ENCODE results near the gene KIF24. TPM values are rescaled to one million over a fixed set of nuclear protein-coding genes. Genes with fewer than 3 reads are reported as not detected.
"Not testable (repeated sequence)": the region's sequence is repeated elsewhere in the genome, so short reads cannot be mapped to it uniquely, and the experiment has no call there.

Gene KIF24
- total RNA-seq, 2 experiments from 2014 or later, result 13.9 to 19.4 TPM

DNA sequence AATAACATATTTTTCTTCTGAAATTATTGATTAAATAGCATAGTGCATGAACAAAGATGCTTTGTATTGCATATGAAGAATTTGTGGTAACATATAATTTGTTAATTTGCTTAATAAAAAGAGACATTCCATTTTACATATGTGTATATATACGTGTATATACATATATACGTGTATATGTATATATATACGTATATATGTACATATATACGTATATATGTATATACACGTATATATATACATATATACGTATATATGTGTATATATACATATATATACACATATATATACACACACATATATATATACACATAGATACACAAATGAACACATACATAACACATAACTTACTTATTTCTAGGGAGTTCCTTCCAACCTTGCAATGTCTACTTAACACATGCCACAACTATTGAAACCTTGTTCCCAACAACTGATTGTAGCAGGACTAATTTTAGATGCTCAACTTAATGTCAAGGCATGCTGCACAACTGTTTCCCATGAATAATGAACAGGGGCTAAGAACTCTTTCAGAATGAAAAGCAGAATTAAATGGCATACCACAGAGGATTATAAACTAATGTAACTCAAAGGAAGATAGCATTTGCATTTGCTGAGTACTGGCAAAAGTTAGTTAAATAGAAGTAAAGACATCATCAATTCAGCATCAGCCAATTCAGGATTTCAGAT is 17.4 kb downstream of the KIF24 start:
- Histone ChIP-seq H3K4me1 (ENCODE audit: insufficient read depth, low read length, poor library complexity, severe bottlenecking) (no peaks in the 10 kb centered on the region), H3K9me2 (ENCODE audit: insufficient read depth, low read length) (no peaks in the 10 kb centered on the region), H3K4me2 (ENCODE audit: low read length) (no peak overlapping the region), H3K9me3 (ENCODE audit: low read length) (0 out of 2 replicates have a peak, but pooled peaks cover 3% of the 10 kb centered on the region), H4K20me1 (ENCODE audit: insufficient read depth, low read length) (no peaks in the 10 kb centered on the region), H3K36me3 (ENCODE audit: insufficient read depth, low read length) (peaks cover 29% of the 10 kb centered on the region), H3K79me2 (ENCODE audit: insufficient read depth, low read depth, low read length) (no peaks in the 10 kb centered on the region), H3K27ac (ENCODE audit: low read depth, low read length, poor library complexity, severe bottlenecking) (no peak overlapping the region), H2AFZ (ENCODE audit: low read length) (no peak overlapping the region), H3K4me3 (ENCODE audit: low read depth, low read length, poor library complexity, severe bottlenecking) (no peak overlapping the region)
- ChIA-PET CTCF (ENCODE audit: unreplicated experiment) (no interaction called here), POLR2A (no interaction called here)
- no peak for DNase-seq (ENCODE audit: low spot score)
- intact Hi-C loops (cut with micrococcal nuclease; ENCODE audit: unreplicated experiment), result loop anchor here (5.0 kb wide), 1 partner anchor 49 kb away; no protein-coding TSS in a partner anchor
- no peak for TF ChIP-seq CTCF (conservative IDR thresholded peaks at IDR 0.05; ENCODE audit: low read length)
- no peak for TF ChIP-seq EZH2phosphoT487 (IDR thresholded peaks at IDR 0.05; ENCODE audit: borderline replicate concordance, low read depth, low read length)
- no TSS peak for BruUV-seq (replicated peaks)

GRCh38 chr9:34310215-34310614 is 18.9 kb downstream of the KIF24 start:
- Histone ChIP-seq H3K36me3 (ENCODE audit: insufficient read depth, low read length) (peaks cover 33% of the 10 kb centered on the region), H3K79me2 (ENCODE audit: insufficient read depth, low read depth, low read length) (no peaks in the 10 kb centered on the region), H3K4me3 (ENCODE audit: low read depth, low read length, poor library complexity, severe bottlenecking) (no peak overlapping the region), H3K27ac (ENCODE audit: low read depth, low read length, poor library complexity, severe bottlenecking) (no peak overlapping the region), H3K9me2 (ENCODE audit: insufficient read depth, low read length) (no peaks in the 10 kb centered on the region), H2AFZ (ENCODE audit: low read length) (no peak overlapping the region), H3K4me2 (ENCODE audit: low read length) (no peak overlapping the region), H3K4me1 (ENCODE audit: insufficient read depth, low read length, poor library complexity, severe bottlenecking) (no peaks in the 10 kb centered on the region), H3K9me3 (ENCODE audit: low read length) (0 out of 2 replicates have a peak, but pooled peaks cover 3% of the 10 kb centered on the region), H4K20me1 (ENCODE audit: insufficient read depth, low read length) (no peaks in the 10 kb centered on the region)
- intact Hi-C loops (cut with micrococcal nuclease; ENCODE audit: unreplicated experiment), result loop anchor here (5.0 kb wide), 1 partner anchor 48 kb away; no protein-coding TSS in a partner anchor
- CTCF ChIA-PET (ENCODE audit: unreplicated experiment), result no interaction called here
- no peak for TF ChIP-seq CTCF (conservative IDR thresholded peaks at IDR 0.05; ENCODE audit: low read length)
- TF ChIP-seq EZH2phosphoT487 (IDR thresholded peaks at IDR 0.05; ENCODE audit: borderline replicate concordance, low read depth, low read length), result no peak
- POLR2A ChIA-PET, result no interaction called here
- BruUV-seq (replicated peaks), result no TSS peak
- DNase-seq (ENCODE audit: low spot score), result no peak

DNA sequence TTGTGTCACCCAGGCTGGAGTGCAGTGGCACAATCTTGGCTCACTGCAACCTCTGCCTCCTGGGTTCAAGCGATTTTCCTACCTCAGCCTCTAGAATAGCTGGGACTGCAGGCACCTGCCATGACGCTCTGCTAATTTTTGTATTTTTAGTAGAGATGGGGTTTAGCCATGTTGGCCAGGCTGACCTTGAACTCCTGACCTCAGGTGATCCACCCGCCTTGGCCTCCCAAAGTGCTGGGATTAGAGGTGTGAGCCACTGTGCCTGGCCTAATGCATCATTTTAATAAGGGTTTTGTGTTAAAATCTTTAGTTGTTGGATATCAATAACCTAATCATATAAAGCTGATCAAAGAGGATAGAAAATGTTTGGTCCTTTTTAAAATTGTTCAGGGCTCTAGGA is 20.8 kb downstream of the KIF24 start:
- H3K9me2 ChIP-seq (ENCODE audit: insufficient read depth, low read length); H4K20me1 ChIP-seq (ENCODE audit: insufficient read depth, low read length); H3K4me2 ChIP-seq (ENCODE audit: low read length); H3K9me3 ChIP-seq (ENCODE audit: low read length); H3K79me2 ChIP-seq (ENCODE audit: insufficient read depth, low read depth, low read length); intact Hi-C loops (cut with micrococcal nuclease; ENCODE audit: unreplicated experiment); DNase-seq (ENCODE audit: low spot score); H3K4me1 ChIP-seq (ENCODE audit: insufficient read depth, low read length, poor library complexity, severe bottlenecking); BruUV-seq (replicated peaks); H2AFZ ChIP-seq (ENCODE audit: low read length); CTCF ChIA-PET (ENCODE audit: unreplicated experiment); H3K4me3 ChIP-seq (ENCODE audit: low read depth, low read length, poor library complexity, severe bottlenecking); H3K27ac ChIP-seq (ENCODE audit: low read depth, low read length, poor library complexity, severe bottlenecking): not testable (repeated sequence)
- POLR2A ChIA-PET, result interaction anchor here (0.7 to 1.0 kb wide), 3 partner anchors 13 to 318 kb away, joined by 3 read pairs; no protein-coding TSS in a partner anchor
- H3K36me3 ChIP-seq (ENCODE audit: insufficient read depth, low read length), result peaks cover 41% of the 10 kb centered on the region

DNA sequence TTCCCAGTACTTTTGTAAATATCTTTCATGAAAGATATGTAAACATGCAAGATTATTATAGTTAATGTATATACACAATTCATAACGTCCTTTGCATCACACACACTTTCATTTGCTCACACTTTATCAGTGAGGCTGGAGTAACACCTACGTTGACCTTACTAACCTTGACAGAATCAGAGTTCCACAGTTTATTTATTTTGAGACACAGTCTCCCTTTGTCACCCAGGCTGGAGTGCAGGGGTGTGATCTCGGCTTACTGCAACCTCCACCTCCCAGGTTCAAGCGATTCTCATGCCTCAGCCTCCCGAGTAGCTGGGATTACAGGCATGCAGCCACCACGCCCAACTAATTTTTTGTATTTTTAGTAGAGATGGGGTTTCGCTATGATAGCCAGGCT is 28.0 kb downstream of the KIF24 start:
- H3K9me2 ChIP-seq (ENCODE audit: insufficient read depth, low read length); H4K20me1 ChIP-seq (ENCODE audit: insufficient read depth, low read length); H3K9me3 ChIP-seq (ENCODE audit: low read length); H3K79me2 ChIP-seq (ENCODE audit: insufficient read depth, low read depth, low read length); H3K4me1 ChIP-seq (ENCODE audit: insufficient read depth, low read length, poor library complexity, severe bottlenecking); BruUV-seq (replicated peaks); H3K27ac ChIP-seq (ENCODE audit: low read depth, low read length, poor library complexity, severe bottlenecking); intact Hi-C loops (cut with micrococcal nuclease; ENCODE audit: unreplicated experiment); H3K4me3 ChIP-seq (ENCODE audit: low read depth, low read length, poor library complexity, severe bottlenecking); H3K4me2 ChIP-seq (ENCODE audit: low read length); CTCF ChIA-PET (ENCODE audit: unreplicated experiment); DNase-seq (ENCODE audit: low spot score); H2AFZ ChIP-seq (ENCODE audit: low read length): not testable (repeated sequence)
- POLR2A ChIA-PET, result interaction anchor here (0.7 kb wide), 2 partner anchors 131 to 371 kb away, joined by 3 read pairs; no protein-coding TSS in a partner anchor
- peaks cover 23% of the 10 kb centered on the region; the same call in 1 of the 2 replicates for H3K36me3 ChIP-seq (ENCODE audit: insufficient read depth, low read length)

Data from OCI-LY7 (cell line).